ENCODE data around the gene INPP5D.
"Not testable (repeated sequence)": the region's sequence is repeated elsewhere in the genome, so short reads cannot be mapped to it uniquely, and the experiment has no call there.

INPP5D gene

DNA sequence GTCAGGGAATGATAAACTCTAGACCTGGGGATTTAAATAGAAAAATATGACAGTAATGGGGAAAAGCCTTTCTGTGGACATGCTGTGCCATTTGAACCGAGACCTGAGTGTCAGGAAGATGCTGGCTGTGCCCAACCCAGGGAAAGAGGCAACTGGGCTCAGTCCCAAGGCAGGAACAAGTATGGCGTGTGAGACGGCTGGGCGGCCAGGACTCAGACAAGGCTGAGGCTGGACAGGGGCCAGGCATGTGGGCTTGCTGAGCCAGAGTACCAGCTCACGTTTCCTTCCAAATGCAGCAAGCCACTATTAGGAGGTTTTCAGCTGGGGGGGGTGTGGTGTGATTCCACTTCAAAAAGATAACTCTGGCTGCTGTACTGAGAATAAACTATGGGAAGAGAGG, 92.4 kb downstream of the INPP5D start:
- peak; percentile 61 for DNase-seq

DNA sequence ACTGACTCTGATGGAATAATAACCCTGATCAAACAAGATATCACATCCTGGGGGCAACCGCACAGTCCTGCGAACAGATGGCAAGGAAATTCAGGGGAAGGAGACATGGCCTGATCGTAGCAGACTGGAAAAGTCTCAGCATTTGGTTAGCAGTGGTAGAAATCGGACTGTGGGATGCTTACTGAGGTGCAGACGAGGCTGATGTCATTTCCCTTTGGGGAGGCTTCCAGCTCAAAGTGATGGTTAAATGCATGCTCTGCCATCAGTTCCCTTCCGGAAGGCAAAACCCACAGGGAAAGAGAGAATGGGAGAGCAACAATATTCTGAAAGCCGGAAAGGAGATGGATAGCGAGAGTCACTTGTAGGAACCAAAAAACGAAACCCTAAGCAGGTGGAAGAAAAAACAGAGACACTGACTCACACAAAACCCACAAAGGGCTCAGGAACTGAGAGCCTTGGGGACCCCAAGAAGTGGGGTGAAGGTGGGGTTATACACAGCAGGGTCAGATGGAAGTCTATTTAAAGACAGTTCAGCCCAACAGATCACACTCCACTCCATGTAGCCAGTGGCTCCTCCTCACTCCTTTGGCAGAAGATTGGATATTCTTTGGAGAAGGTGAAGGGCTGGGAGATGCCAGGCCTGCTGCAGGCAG, 93.1 kb downstream of the INPP5D start:
- no peak for DNase-seq

DNA sequence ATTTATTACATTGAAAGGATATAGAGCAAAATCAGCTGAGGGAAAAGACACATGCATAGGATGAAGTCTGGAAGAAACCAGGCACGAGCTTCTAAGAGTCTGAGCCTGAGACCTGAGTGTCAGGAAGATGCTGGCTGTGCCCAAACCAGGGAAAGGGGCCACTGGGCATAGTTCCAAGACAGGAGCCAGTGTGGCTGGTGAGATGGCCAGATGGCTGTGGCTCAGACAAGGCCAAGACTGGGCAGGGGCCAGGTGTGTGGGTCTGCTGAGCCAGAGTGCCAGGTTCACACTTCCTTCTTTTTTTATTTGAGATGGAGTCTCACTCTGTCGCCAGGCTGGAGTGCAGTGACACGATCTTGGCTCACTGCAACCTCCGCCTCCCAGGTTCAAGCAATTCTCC, 95.9 kb downstream of the INPP5D start:
- no peak for DNase-seq

DNA sequence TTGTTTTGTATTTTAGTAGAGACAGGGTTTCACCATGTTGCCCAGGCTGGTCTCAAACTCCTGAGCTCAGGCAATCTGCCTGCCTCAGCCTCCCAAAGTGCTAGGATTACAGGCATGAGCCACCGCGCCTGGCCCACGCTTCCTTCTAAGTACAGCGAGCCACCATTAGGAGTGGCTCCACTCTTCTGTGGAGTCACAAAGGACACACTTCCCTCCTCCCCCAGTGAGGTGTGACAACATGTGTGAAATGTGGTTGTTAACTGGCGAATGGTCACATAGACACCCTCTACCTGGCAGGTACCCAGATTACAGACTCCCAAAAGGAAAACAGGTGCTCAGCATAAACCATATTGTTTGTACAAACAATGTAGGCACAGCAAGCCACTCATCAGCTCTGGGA, 96.3 kb downstream of the INPP5D start:
- DNase-seq: not testable (repeated sequence)

DNA sequence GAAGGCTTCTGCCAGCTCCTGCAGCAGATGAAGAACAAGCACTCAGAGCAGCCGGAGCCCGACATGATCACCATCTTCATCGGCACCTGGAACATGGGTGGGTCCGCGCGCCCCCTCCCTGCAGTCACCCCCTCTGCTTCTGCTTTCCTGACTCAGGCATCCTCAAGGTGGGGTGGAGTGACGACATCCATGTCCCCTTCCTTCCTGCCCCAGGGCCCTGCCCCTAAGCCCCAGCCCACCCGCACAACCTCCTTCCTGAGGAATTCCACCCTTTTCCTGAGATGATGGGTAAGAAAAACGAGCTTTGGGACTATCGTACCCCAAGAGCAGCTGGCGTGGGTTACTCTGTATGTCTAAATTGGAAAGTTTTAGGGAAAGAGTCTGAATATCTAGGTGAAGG, 101.6 kb downstream of the INPP5D start:
- no peak for DNase-seq

DNA sequence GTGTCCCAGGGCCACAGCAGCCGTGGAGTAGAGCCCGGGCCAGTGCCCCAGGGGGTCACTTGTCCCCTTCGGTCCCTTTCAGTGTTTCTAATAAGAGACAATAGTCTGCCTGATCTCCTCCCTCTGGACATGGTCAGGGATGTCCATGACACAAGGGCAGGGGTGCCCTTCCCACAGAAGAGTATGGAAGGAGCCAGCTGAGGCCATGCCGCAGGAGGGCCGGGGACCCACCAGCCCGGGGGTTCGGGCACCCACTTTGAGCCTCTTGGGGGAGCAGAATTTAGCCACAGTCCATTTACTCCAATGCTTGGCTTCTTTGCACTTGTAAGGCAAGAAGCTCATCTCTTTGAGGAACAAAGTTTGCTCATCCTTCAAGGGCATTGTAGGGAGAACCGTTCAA, 102.6 kb downstream of the INPP5D start:
- DNase-seq: no peak

DNA sequence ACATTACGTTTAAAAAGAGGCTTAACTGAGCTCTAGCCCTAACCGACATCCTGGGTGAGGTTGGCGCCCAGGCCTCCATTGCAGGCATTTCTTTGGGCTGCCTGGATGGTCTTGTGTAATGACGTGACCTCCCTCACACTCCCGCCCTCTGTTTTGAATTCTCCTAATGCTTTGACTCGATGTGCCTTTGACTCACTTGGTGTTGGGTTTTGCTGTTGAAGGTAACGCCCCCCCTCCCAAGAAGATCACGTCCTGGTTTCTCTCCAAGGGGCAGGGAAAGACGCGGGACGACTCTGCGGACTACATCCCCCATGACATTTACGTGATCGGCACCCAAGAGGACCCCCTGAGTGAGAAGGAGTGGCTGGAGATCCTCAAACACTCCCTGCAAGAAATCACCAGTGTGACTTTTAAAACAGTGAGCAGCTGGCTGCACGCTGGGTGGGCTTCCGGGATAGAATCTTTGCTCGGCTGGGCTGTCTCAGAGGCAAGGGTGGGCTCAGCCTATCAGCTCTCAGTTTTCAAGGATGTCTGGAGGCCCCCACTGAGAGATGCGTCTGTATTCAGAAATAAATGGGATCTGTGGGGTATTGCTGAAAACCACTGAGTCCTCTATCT, 103.5 kb downstream of the INPP5D start:
- DNase-seq: no peak

DNA sequence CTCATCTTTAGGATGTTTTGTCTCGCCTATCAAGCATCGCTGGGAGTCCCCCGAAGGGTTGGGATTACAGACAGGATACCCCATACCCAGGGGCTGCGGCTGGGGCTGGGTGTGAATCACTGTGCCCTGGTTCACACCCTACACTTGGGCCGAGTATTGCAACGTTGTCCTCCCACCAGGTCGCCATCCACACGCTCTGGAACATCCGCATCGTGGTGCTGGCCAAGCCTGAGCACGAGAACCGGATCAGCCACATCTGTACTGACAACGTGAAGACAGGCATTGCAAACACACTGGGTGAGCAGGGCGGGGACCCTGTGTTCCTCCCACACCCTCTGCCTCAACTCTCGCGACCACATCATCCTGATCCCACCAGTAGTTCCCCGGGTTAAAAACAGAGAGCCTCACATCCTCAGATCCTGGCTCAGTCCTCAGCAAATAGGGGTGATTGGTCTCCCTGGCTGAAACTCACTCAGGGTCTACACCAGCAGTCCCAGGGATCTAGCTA, 104.0 kb downstream of the INPP5D start:
- no peak for DNase-seq

DNA sequence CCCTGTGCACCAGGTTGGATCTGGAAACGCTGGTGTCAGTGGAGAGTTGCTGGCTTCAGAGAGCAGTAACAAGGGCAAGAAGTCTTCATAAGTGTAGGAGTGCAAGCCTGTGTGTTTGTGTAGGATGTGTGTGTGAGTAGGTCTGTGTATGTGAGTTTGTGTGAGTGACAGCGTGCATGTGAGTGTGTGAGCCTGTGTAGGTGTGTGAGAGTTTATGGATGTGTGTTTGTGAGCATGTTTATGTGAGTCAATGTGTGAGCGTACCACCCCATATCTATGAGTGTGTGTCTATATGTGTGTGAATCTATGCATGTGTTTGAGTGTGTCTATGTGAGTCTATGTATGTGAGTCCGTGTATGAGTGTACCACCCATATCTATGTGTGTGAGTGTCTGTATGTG, 104.8 kb downstream of the INPP5D start:
- DNase-seq: no peak

DNA sequence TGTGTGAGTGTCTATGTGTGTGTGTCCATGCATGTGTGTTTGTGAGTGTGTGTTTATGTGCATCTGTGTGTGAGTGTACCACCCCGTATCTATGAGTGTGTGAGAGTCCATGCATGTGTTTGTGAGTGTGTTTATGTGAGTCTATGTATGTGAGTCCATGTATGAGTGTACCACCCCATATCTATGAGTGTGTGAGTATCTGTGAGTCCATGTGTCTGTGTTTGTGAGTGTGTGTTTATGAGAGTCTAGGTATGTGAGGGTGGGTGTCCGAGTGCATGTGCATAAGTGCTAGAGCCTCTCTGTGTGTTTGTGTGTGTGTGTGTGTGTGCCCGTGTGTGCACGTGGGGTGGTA, 105.4 kb downstream of the INPP5D start:
- DNase-seq: no peak

DNA sequence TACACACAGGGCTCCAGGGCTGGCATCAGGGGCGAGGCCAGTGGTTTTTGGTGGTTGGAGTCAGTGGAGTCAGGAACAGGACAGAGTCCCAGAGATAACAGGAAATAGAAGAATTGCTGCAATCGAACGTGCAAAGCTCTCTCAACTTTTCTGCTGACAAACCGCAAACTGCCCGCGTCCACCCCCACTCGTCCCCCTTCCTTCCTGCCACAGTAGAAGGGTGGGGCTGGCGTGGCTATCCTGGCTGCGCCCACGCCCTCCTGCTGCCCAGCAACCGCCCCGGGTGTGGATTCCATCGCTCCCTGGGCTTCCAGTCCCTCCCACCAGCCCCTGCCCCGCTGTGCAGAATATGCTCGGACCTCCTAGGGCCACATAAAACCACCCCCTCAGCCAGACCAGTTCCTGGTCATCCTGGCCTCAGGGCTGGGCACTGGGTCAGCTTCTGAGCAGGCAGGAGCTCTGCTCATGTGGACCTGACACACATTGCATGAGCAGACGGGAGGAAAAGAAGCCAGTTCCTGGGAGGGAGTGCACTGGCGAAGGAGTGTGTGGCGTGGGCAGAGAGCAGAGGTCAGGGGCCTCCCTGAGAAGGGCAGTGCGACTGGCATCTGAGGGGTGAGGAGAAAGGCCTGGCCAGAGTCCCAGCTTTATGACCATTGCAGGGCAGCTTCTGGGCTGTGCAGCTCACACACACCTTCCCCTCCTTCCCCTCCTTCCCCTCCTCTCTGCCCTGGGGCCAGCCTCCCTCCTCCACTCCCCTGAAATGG, 105.9 kb downstream of the INPP5D start:
- no peak for DNase-seq

DNA sequence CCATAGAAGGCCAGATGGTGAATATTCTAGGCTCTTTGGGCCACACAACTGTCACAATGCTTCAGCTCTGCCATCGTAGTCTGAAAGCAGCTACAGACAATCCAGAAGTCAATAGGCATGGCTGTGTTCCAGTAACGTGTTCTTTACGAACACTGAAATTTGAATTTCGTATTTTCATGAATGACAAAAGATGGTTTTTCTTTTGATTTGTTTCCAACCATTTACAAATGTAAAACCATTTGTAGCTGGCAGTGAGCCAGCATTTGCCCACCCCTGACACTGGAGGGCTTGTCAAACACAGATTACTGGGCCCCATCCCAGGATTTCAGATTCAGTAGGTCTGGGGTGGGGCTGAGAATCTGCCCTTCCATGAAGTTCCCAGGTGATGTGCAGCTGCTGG, 108.3 kb downstream of the INPP5D start:
- DNase-seq: no peak

DNA sequence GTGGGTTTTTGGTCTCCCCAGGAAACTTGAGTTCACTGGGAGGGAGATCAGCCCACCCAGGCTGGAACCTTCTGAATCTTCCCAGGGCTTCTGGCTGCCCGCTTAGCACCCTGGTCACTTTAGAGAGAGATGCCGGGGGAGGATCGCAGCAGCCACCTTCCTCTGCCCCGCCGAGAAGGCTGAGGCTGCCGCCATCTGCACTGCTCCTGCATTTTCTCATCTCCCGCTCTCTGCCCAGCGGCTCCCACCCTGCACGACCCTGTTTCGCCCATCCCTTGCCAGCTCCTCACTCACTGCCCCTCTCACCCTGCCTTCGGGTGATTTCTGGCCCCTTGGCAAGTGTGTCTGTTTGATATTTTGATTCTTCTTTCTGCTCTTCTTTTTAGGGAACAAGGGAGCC, 108.8 kb downstream of the INPP5D start:
- DNase-seq: no peak

DNA sequence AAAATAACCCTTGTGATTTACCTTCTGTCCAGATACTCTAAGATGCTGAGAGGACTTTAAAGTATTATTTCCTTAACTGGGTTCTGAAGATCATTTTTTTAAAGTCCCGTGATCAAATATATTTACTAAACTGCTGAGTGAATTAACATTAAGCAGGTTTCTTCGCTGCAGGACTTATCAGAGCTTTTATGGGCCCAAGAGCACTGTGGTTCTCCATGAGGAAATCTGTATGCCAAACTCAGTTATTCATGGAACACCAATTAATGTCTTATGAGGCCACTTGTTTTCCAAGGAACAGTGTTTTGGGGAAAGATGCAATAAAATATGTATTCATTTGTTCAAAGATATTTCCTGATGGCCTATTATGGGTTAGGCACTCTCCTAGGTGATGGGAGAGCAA, 111.2 kb downstream of the INPP5D start:
- DNase-seq: no peak

DNA sequence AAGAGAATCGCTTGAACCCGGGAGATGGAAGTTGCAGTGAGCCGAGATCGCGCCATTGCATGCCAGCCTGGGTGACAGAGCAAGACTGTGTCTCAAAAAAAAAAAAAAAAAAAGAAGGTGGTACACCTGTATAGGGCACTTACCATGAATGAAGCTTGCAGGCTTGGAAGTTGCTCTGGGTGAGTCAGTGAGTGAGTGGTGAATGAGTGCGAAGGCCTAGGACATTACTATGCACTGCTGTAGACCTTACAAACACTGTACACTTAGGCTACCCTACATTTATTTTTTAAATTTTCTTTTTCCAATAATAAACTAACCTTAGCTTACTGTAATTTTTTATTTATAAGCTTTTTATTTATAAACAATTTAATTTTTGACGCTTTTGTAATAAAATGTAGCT, 113.0 kb downstream of the INPP5D start:
- no peak for DNase-seq

DNA sequence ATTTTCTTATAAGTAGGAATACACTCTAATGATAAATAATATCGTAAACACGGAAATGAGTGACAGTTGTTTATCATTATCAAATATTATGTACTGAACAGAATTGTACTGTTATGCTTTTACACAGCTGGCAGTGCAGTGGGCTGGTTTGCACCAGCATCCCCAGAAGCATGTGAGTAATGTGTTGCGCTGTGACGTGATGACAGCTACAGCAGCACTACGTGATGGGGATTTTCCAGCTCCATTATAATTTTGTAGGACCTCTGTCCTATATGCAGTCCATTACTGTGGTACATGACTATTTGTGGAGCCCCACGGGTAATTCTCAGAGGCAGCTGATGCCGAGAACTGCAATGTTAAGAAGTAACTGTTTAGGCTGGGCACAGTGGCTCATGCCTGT, 114.0 kb downstream of the INPP5D start:
- DNase-seq: no peak

DNA sequence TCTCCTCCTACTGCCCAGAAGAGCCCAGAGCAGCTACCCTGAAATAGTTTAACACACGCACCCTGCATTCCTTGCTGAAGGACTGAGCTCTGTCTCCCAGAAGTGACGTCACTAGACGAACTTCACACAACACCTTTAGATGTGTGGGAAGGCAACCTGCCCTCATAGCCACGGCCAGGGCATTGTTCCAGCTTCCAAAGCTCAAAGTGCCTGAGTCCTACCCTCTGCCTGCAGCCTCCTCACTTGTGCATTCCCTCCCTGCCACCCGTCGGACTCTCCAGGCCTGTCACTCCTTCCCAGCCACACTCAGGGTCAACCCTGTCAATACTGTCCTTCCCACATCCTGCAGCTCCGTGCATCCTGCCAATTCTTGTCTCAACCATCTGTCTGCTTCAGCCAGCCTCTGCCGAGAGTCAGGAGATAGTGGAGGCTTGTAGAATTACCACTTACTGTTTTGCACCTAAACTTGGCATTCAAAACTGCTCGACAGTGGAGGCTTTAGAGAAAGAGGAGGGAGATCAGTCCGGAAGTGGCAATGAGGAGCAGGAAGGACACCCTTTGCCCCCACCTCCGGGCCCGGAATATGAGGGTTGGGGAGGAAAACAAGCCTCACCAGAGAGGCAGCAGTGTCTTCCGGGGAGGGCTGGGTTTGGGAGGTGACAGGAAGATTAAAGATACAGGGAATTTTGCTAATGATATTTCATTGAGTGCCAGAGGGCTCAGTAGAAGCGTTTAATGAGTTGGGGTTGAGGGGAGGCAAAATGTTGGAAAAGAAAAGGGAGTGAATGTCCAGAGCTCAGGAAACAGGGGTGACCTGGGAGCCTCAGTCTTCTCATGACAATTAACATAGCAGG, 119.1 kb downstream of the INPP5D start:
- DNase-seq: no peak

DNA sequence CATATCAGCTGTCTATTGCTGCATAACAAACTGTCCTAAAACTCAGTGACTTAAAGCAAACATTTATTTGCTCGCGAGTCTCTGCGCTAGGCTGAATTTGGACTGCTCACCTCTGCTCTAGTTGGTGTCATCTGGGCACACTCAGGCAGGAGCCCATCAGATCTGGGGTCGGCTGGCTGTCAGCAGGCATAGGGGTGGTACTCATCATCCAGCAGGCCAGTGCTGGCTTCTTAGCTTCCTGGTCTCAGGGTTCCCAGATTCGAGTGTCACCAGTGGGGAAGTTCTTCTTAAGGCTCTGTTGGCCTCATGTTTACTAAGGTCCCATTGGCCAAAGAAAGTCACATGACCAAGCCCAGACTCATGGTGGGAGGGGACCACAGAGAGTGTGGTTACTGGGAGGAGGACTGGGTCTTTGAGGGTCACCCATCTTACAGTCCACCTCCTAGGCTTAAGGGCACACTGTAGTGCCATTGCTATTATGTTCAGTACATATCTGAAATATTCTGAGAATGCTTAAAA, 119.8 kb downstream of the INPP5D start:
- no peak for DNase-seq

DNA sequence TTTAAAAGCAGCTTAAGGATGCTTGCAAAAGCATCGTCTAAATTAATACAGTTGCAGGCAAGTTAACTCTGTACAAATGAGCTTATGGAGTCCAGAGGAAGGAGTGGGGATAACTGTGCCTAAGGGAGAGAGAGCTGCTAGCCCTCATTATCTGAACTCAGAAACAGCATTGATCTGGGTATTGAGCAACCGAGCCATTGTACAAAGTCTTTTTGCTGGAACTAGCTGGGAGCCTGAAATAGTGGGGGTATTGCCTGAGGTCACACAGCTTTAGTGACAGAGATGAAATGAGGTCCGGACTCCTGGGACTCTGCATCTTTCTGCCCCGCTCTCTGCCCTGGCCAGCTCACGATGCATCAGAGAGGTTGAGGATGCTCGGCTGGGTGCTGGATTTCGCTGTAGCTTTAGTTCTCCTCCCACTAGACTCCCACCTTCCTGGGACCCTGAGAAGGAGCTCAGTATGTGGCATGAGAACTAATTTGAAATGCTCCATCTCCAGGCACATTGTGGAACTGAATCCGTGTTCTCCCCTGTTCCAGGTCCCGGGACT, 123.8 kb downstream of the INPP5D start:
- no peak for DNase-seq

DNA sequence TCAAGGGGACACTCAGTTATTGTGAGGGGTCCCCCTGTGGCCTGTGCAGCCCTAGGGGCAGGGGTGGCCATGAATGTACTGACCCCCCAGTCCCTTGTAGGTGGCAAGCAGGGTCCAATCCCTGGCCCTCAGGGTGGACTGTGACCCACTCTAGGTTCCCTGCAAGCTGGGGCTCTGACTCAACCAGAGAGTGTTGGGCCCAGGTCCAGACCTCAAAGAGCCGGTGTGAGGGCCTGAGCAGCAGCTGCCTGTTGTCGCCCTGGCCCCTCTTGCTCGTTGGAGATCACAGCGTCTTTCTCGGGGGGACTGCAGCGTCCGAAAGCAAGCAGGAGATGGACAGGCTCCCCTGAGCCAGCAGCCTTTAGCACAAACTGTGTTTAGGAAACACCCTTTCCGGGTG, 124.5 kb downstream of the INPP5D start:
- DNase-seq: no peak

DNA sequence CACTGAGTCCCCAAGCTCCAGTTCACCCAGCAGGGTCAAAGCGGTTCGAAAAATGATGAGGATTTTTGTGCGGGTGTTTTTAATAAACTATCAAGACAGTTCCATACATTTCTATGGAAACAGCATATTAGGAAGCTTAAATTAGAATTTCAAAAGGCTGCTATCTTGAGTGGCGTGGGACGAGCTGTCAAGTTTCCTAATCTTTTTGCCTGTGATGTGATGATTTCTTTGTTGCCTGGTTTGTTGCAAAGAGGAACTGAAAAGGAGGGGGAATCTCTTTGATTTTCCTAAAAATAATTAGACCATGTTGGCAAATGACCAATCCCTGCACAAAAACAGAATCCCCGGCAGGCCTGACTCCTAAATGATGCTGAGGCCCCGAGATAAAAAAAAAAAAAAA, 125.2 kb downstream of the INPP5D start:
- no peak for DNase-seq

DNA sequence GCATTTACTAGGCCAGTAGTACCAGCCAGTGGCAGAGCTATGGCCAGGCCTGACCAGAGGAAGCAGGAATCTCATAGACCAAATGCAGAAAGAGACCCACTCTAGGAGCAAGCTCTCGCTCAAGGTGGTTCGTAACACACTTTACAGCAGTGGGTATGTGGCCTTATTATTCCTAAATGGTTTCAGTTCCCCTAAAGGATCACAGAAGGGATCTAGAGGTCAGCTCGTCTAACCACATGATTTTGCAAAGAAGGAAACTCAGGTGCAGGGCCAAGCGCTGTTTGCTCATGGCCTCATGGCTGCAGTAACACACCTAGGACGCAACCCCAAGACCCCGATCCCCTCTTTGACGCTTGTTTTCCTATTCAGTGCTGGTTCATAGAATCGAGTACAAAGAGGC, 125.8 kb downstream of the INPP5D start:
- no peak for DNase-seq

DNA sequence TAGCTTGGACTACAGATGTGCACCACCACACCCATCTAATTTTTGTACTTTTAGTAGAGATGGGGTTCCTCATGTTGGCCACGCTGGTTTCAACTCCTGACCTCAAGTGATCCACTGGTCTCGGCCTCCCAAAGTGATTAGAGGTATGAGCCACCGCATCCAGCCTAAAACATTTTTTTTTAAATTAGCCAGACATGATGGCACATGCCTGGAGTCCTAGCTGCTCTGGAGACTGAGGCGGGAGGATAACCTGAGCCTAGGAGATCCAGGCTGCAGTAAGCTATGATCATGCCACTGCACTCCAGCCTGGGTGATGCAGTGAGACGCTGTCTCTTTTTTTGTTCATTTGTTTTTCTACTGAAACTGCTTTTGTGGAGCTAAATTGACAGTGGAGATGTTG, 126.7 kb downstream of the INPP5D start:
- no peak for DNase-seq

All from NCI-H1092 (cell line).